ENCODE results near the gene DAB2.

DNA sequence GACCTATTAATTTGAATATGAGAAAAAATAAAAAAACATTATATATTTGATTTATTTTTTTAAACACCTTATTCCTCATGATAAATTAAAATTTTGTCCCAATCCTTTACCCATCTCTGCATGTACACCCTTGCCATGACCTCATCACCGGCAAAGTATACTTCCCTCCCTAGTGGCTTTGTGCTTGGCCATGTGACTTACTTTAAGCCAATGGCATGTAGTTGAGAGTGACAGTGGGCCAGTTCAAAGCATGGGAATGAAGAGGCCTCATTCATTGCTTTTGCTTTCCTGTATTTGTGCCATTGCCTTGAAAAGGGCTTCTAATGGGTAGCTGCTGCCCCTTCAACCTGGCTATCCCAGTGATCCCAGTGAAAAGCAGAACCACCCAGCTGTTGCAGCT, 91.7 kb downstream of the DAB2 start:
- TF ChIP-seq, protein P1, sequence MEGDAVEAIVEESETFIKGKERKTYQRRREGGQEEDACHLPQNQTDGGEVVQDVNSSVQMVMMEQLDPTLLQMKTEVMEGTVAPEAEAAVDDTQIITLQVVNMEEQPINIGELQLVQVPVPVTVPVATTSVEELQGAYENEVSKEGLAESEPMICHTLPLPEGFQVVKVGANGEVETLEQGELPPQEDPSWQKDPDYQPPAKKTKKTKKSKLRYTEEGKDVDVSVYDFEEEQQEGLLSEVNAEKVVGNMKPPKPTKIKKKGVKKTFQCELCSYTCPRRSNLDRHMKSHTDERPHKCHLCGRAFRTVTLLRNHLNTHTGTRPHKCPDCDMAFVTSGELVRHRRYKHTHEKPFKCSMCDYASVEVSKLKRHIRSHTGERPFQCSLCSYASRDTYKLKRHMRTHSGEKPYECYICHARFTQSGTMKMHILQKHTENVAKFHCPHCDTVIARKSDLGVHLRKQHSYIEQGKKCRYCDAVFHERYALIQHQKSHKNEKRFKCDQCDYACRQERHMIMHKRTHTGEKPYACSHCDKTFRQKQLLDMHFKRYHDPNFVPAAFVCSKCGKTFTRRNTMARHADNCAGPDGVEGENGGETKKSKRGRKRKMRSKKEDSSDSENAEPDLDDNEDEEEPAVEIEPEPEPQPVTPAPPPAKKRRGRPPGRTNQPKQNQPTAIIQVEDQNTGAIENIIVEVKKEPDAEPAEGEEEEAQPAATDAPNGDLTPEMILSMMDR (IDR thresholded peaks at IDR 0.05), result no peak
- TF ChIP-seq POLR2A (IDR thresholded peaks at IDR 0.05), result no peak

Data from lower leg skin (tissue), 3 donors.